ENCODE measurements around the gene CDK9.
"Not testable (repeated sequence)": the region's sequence is repeated elsewhere in the genome, so short reads cannot be mapped to it uniquely, and the experiment has no call there.

Gene CDK9

DNA sequence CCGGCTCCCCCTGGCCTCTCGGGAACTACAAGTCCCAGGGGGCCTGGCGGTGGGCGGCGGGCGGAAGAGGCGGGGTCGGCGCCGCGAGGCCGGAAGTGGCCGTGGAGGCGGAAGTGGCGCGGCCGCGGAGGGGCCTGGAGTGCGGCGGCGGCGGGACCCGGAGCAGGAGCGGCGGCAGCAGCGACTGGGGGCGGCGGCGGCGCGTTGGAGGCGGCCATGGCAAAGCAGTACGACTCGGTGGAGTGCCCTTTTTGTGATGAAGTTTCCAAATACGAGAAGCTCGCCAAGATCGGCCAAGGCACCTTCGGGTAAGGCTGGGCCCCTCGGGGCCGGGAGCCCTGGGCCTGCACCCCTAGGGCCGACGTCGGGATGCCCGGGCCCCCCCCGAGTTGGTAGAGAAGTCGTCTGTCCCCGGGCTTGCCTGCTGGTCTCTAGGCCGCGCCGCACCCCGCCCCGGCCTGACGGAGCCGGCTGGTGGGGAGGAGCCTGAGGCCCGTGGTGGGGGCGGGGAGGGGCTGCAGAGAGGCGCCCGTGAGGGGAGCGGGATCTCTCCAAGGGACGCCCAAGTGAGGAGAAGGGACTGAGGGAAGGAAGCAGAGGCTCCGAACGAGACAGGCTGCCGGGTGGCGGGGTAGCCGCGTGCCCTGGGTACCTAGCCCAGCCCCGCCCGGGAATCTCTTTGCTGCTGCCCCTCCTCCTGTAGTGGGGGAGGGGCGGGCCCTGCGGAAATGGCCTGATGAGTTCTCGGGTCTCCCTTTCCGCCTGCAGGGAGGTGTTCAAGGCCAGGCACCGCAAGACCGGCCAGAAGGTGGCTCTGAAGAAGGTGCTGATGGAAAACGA is at the start of gene CDK9:
CDK9 (plus strand) TSS at position 102 of the 840 bp plus-strand sequence; CDS start at position 217, 115 bp downstream.
- peak; percentile 79 for DNase-seq

DNA sequence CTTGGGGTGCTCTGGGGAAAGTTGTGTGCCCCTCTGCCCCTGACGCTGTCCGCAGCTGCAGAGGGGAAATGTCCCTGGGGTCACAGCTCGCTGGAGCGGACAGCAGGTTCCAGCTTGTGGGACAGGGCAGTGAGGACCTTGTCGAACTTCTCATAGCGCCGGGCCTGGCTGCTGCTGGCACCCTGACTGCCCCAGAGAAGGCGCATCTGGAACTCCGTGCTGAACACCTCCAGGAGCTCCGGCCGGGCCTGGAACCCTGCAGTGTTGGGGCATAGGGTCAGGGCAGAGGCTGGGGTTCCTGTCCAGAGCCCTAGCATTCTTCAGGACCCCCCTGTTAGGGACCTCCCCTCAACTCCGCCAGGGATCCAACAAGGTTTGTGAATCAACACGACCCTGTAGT is 47.2 kb upstream of the CDK9 start:
- no peak for DNase-seq

DNA sequence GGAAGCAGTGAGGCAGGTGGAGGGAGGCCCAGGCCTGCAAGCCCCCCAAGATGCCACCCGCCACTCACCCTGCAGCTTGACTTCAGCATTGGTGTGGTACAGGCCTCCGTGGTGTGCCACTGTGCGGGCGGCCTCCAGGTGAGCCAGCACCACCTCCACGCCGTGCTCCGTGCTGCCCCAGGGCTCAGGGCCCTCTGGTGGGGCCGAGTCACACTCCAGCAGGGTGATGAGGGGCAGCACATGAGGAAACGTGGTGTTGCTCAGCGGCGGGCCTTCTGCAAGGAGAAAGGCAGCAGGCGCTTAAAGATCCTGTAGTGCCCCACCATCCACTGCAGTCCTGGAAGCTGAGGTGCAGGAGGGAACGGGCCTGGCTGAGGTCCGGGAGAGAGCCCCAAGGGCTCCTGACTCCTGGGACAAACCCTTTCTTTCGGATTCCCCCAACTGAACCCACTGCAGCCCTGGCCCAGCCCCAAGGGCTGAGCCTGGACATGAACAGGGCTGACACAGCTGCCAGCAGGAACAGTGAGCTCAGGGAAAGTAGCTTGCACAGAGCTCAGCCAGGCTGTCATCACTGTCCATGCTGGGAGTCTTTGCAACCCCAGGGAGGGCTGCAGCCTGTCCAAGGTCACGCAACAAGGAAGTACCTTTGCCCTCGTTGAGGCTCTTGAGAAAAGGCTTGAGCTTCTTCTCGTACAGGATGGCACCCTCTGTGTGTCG is 46.1 kb upstream of the CDK9 start:
- DNase-seq, result no peak

DNA sequence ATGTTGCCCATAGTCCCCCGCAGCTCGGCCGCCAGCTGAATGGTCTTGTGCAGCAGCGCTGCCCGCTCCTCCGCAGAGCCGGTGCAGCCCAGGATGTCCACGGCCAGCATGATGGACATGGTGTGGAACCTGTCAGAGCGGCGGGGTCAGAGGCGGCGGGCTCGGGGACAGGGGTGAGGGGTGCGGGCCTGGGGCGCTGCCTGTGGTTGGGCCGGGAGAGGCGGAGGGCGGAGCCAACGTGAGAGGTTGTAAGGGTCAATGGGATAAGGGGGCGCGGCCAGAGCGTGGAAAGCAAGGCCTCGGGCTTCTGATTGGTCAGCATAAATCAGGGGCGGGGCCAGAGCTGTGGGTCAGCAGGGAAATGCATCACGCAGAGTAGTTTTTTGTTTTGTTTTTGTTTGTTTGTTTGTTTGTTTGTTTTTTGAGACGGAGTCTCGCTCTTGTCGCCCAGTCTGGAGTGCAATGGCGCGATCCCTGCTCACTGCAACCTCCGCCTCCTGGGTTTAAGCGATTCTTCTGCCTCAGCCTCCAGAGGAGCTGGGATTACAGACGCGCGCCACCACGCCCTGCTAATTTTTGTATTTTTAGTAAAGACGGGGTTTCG is 43.9 kb upstream of the CDK9 start:
- DNase-seq, result no peak

DNA sequence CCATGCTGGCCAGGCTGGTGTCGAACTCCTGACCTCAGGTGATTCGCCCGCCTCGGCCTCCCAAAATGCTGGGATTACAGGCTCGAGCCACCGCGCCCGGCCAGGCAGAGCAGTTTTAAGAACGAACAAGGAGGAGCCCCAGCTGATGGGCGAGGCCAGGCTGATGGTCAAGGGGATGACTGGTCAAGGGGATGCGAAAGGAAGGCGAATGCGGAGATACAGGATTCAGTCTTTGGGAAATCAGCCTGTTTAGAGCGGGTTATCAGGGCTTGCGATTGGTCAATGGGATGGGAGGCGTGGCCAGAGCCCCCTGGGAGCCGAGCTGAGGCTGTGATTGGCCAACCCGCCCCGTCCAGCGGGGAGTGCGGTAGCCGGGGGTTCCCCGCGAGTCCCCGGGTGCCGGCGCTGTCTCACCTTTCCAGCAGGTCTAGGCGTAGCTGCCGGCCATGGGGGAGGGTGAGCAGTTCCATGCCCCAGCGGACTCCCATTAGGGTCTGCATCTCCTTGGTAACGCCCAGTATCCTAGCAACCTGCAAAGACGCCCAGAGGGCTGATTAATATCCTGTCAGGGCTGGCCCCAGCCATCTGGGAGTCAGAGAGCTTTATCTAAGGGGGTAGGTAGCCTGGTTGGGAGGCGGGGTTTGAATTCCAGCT is 43.3 kb upstream of the CDK9 start:
- no peak for DNase-seq

DNA sequence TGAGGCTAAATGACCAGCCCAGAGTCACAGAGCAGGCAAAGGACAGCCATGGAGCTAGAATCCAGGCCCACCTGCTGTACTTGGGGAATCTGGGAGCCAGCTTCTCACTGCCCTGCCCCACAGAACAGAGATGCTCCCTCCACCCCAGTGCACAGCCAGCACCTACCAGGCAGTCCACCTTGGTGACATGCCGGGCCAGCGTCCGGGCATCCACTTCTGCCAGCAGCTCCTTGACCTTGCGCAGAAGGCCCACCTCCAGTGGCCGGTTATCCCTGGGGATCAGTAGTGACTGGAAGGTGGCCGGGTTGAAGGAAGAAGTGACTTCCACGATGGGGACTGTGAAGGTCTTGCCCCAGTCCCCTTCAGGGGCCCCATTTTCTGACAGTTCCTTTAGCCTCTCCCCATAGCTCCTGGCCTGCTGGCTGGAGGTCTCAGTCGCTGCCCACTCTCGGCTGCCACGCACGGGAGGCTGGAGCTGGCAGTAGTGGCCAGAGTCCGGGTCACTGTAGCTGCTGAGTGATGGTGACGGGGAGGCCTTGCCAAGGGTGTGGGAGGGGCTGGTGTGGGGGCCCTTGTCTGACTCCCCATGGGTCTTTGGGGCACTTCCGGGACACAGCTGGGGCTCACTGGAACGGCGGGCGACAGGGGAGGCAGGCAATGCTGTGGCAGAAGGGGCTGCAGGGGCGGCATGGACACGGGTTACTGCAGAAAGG is 41.3 kb upstream of the CDK9 start:
- DNase-seq, result no peak

DNA sequence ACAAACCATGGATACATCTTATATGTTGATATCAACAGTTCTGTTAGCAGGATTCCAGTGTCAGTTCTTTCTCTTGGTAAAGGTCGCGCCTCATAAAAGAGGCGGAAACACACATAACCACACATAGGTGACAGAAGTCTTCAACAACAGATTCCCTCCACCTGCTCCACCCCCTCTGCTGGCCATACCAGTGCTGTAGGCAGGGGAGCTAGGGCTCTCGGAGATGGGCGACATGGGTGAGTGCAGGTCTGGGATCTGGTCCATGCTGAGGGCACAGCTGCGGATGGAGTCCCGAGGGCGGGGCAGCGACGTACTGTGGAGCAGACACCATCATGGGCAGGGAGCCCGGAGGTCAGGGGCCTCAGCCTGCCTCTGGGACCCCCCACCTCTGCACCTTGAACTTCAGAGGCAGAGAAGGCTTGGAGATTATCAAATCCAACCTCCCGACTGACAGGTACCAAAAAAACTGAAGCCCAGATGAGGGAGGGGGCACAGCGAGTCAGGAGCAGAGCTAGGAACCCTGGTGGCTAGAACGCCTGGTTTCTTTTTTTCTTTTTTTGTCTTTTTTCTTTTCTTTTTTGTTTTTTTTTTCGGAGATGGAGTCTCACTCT is 38.8 kb upstream of the CDK9 start:
- DNase-seq, result no peak

DNA sequence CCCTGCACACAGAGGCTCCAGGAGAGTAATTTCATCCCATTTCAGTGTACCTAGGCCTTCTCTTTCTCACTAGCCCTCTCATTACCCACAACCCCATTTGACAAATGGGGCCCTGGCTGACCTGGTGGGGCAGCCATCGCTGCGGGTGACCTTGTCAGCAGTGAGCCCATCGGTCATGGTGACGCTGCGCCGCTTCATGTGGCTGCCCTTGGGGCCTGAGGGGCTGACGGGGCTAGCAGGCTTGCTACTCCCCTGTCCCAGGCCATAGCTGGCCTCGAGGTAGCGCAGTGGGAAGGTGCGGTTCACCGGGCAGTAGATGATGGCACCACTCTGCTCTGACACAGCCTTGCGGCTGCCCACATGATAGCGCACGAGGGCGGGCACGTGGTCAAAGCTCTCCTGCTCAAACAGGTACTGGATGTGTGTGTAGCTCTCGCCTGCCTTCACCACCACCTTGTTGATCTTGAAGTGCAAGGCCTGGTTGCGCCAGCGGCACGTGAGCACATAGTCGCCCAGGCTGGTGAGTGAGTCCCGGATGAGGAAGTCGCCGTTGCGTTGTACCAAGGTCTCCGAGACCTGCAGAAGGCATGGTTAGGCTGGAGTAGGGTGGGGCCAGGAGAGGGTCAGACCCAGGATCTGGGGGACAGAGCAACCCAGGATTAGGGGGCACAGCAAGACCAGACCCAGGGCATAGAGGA is 36.6 kb upstream of the CDK9 start:
- no peak for DNase-seq

DNA sequence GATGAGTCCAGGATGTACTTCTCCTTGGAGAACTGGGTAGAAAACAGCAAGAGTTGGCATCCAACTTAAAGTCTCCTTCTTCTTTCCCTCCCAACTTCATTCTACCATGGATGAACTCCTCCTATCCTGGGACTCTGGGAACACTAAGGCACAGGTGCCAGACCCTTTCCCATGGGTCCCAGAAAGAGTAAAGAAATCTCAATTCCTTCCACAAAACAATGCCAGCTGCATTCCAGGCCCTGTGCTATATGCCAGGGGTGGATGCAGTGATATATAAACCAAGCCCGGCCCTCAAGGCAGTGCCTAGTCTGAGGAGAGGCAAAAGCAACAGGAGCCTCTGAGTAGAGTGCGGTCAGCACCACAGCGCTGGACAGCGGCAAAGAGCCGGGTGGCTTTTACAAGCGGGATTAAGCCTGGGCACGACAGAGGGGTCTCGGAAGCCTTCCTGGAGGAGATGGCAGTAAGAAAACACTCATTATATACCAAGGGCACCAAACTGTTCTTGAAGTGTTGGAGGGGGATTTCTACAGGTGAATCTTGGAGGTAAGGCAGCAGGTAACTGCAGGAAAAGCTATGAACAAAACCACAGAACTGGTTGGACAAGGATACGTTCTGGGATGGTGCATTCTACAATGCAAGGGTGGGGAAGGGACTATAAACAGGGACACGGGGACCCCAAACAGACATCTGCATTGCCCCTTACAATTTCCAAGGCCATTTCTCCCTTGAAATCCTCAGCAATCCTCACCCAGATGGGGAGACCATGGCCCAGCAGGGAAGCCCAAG is 34.4 kb upstream of the CDK9 start:
- DNase-seq, result no peak

DNA sequence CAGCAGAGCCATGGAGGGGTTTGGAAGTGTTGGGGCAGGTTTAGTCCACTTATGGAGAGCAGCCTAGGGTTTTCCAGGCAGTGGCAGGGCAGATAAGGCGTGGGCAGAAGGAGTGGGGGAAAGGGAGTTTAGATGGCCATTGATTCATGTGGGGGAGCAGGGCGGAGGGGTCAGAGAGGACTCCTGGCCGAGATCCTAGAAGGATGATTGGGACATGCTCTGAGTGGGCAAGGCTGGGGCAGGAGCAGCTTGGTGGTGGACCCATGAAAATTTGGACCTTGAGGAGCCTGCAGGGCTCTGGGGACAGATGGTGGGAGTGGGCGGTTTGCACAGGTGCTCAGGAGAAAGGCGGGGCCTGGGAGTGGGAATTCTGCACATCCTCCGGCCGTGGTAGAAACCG is 32.7 kb upstream of the CDK9 start:
- DNase-seq, result no peak

DNA sequence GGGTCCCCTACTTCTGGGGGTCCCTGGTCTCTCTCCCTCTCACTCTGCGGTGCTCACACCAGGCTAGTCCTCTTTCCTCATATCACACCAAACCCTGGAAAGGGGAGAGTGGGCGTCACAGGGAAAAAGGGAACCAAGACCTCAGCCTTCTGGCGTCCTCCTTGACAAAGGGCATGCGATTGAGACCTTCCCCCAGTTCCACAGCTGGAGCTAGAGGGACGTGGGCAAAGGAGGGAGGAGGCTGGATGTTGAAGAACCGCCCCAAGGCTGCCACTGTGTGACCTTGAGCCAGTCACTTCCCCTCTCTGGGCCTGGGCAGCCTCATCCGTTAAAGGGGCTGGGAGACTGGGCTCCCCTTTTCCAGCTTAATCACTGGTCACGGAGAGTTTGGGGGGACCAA is 32.2 kb upstream of the CDK9 start:
- DNase-seq, result no peak

DNA sequence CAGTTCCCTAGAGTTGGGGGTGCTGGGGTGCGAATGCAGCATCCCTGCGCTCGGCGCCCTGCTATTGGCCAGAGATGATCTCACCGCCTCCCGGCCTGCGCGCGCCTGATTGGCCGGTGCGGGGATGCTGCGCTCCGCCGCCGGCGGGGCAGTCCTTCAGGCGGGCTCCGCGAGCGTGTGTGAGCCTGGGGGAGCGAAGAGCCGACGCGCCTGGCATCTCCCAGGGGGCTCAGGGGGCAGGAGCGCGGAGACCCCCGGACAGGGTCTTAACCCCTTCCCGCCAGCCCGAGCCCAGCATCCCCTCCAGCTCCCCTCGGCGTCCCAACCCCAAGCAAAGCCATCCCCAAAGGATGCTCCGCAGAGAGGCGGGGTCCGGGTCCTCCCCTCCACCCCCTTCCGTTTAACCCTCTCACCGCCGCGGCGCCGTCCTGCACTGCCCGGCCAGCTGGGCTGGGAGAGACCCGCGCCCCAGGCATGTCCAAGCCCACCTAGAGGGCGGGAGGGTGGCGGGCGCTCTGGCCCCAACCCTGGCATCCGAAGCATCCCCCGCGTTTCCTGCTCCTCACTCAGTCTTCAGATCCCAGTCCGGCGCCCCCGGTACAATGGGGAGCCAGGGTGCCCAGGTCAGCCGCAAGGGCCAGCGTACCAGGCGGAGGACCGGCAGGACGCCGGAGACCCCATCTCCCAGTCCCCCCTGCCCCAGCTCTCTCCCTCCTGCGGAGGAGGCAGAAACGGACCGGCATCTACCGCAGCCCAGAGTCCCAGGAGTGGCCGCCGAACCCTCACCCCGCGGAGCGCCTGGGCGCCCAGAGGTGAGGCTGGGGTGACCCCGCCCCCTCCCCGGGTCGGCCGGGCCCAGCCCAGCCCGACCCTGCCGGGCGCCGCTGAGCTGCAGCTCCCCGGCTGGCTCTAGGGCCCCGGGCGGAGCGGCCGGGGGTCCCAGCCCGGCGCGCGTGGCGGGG is 31.5 kb upstream of the CDK9 start:
- no peak for DNase-seq

DNA sequence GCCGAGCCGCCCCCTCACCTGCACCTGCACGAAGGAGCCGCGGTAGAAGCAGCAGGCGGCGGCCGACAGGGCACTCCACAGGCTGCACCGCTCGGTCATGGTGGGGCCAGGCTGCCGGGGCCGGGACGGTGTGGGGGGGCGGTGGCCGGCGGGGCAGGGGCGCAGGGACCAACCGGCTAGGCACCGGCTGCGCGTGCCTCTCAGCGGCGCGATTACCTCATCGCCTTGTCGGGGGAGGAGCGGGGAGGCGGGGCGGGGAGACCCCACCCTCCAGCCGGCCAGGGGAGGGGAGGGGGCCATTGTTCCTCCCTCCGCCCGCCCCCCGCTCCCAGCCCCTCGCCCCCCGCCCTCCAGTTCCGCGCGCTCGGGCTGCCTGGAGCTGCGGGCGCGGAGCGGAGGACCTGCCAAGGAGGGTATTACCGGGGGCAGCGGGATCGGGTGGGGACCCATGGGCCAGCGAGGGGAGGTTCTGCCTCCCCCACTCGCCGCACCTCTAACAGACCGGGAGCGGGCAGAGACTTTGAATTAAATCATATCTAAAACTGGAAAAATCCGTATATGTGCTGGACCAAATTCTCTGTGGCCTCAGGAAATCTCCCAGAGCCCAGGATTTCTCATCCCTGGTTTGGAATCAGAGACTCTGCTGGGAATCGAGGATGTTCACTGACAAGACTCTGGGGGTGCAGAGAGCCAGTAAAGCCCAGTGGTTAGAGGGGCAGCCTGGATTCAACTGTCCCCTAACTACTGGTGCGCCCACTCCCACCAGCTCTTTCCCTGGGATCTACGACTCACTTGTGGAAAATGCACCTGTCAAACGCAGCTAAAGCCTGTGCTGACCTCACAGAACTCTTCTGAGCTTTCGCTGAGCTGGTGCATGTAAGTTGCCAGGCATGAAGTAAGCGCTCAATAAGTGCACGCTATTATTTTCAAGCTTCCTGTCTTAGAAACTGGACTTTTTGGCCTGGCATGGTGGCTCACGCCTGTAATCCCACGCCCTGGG is 30.5 kb upstream of the CDK9 start:
- DNase-seq, result no peak

DNA sequence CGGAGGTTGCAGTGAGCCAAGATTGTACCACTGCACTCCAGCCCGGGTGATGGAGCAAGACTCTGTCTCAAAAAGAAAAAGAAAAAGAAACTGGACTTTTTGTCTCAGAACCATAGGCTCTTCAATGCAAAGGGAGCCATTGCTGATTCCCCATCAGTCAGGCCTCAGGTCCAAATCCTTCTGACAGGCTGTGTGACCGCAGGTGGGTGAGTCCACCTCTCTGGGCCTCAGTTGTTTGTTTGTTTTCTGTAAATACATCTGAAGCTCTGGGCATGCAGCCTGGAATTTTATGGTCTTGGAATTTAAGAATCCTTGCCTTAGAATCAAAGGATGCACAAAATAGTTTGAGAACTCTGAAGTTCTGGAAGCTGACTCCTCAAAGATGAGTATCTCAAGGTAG is 29.6 kb upstream of the CDK9 start:
- no peak for DNase-seq

DNA sequence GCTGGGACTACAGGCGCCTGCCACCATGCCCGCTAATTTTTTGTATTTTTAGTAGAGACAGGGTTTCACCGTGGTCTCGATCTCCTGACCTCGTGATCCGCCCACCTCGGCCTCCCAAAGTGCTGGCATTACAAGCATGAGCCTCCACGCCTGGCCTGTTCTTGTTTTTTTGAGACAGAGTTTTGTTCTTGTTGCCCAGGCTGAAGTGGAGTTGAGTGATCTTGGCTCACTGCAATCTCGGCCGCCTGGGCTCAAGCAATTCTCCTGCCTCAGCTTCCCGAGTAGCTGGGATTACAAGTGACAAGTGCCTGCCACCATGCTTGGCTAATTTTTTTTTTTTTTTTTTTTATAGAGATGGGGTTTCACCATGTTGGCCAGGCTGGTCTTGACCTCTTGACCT is 29.1 kb upstream of the CDK9 start:
- DNase-seq, result not testable (repeated sequence)

DNA sequence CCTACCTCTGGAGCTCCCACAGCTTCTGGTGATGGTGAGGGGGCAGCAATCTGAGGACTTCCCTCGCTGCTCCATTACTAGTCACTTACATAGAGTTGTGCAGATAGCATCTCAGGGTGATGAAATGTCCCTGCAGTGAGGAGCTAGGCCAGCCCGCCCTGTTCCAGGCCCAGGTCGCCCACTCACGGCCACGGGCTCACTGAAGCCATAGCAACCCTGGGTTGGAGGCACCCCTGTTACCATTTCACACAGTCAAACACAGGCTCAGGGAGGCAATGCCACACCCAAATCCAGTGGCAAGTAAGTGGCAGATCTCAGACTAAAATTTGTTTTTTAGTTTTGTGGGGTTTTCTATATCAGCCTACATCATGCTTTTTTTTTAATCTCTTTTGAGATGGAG is 27.0 kb upstream of the CDK9 start:
- no peak for DNase-seq

DNA sequence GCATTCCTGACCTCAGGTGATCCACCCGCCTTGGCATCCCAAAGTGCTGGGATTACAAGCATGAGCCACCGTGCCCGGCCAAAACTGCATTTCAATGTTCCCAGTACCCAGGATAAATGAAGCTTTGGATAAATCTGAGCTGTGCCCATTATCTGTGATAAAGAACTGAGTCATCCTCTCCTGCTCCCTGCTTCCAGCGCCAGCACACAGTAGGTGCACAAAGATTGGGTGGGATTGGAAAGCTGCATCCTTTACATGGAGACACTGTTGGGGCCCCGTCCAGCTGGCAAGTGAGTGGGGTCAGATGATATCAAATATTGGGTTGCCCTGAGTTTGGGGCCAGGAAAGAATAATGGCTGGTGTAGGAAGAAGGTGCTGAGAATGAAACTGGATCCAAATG is 24.8 kb upstream of the CDK9 start:
- no peak for DNase-seq

DNA sequence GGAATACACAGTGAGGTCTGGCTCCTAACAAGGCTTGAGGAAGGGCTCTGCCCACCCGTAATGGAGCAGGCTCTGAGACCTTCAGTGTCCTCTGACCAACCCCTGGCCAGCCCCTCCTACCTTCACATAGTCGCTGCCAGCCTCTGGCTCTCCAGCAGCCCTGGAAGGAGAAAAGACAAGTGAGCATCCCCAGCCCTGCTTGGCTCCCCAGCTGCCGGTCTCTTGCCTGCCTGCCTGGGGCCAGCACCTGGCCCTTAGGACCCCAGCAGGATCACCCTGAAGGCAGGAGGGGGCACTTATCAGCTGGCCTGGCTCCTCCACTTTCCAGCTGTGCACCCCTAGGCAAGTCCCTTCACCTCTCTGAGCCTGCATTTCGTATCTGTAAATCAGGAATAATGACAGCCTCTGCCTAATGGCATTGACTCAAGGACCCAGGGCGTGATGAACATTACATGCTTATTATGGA is 24.3 kb upstream of the CDK9 start:
- DNase-seq, result no peak
